PFSK-1 (cell line): Measurements from ENCODE around the gene TIAM1.

Experiments
- POLR2AphosphoS5 ChIP-seq: IDR thresholded peaks from 2 replicates; pipeline ENCODE4 v1.6.1; 2012; ENCODE audit warnings: low read depth, mild to moderate bottlenecking, control low read depth, low read length, moderate library complexity
- REST ChIP-seq, 2 experiments: IDR thresholded peaks; 2 replicates each; pipeline versions ENCODE4 v1.6.1 to v1.8.0; 2011 to 2012; ENCODE audit warnings: low read depth in 2 of 2, low read length in 2 of 2, control low read depth in 1 of 2, inconsistent platforms in 1 of 2, mild to moderate bottlenecking in 1 of 2, moderate library complexity in 1 of 2; ENCODE audit not compliant: insufficient read depth in 1 of 2
- TAF1 ChIP-seq: IDR thresholded peaks from 2 replicates; pipeline ENCODE4 v1.6.1; 2012; ENCODE audit warnings: low read length, control low read depth, borderline replicate concordance; ENCODE audit not compliant: insufficient read depth

GRCh38 chr21:31255036-31255435 is 89.0 kb downstream of the TIAM1 start:
- TF ChIP-seq REST (IDR thresholded peaks at IDR 0.05; ENCODE audit: insufficient read depth in 1 of 2, low read depth in 2 of 2, low read length in 2 of 2) (no peak), POLR2AphosphoS5 (no peak), TAF1 (no peak)
